Activated CD8-positive, alpha-beta memory T cell treated with anti-CD3 and anti-CD28 coated beads for 4 hours (primary cell): ENCODE measurements around the gene NAGLU.
"Not testable (repeated sequence)": the region's sequence is repeated elsewhere in the genome, so short reads cannot be mapped to it uniquely, and the experiment has no call there.

Experiments used
- DNase-seq, 2 donors: peaks; one replicate each; pipeline ENCODE4 v3.0.0-alpha.2; 2020; ENCODE audit warnings: low read depth in 2 of 2

Gene NAGLU

DNA sequence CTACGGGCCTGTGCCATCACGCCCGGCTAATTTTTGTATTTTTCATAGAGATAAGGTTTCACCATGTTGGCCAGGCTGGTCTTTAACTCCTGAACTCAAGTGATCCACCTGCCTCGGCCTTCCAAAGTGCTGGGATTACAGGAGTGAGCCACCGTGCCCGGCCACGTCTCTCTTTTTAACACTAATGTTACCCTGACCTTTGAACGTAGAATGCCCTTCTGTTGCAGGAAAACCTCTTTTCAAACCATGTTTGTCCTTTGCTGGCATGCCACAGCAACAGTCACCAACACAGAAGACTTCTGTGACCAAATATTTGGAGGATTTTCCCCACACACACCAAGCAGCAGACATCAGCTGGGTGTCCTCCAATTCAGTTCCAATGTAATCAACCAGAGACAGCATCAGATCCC lies 8.8 kb downstream of the NAGLU start:
- no peak for DNase-seq

DNA sequence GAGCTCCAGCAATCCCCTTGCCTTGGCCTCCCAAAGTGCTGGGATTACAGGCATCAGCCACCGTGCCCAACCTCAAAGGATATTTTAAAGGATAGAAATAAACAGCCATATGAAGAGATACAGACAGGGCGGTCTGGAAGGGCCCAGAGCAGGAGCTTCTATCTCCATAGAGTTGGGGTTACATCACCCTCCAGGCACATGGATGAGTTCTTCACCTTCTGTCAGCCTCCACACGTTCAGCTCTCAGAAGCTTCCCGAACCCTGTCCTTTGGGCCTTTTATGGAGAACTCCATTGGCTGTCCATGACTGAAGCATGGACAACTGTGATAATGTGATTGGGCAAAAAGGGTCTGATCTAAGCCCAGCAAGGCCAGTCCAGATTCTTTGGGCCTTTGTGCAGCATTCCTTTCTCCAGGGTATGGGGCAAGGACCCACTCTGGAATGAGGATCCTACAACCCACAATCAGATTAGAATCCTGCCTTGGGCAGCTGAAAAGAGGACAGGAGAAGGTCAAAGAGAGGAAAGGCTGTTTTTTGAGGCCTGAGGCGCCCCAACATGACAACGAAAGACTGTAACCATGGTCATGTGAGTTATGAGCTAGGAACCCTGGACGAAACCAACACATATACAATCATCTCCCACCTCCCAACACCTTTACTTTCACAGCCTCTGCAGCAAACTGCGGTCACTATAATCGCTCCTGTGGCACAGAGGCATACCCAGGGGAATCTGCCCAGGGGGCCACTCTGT lies 9.9 kb downstream of the NAGLU start:
- not testable (repeated sequence) for DNase-seq

DNA sequence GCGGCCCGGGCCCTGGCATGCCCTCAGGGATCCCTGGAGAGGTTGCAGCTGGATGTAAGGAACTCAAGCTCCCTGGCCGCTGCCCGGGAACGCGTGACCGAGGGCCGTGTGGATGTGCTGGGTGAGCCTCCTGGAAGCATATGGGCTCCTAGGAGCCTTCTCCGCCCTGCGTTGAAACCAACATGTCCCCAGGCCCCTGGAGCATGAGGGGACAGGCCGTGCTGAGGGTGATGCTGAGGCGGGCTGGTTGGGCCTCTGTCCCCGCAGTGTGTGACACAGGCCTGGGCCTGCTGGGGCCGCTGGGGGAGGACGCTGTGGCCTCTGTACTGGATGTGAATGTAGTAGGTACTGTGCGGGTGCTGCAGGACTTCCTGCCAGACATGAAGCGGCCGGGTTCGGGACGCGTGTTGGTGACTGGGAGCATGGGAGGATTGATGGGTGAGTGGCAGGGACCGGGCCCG lies 11.0 kb downstream of the NAGLU start:
- DNase-seq, result no peak

DNA sequence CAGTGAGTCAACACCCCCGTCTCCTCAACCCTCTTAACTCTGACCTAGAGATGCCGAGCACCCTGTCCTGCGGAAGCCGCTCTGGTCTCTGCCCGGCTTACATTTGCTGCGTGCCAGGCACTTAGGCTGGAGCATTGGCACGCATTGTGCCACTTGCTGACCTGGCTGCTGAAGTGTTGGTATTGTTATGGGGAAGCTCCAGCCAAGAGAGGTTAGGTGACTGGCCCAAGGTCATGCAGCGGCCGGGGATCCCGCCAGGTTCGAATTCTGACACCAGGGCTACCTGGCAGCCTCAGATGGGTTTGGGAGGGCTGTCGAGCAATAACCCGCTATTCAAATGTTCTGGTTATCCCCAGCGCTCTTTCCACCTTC lies 11.6 kb downstream of the NAGLU start:
- no peak for DNase-seq

DNA sequence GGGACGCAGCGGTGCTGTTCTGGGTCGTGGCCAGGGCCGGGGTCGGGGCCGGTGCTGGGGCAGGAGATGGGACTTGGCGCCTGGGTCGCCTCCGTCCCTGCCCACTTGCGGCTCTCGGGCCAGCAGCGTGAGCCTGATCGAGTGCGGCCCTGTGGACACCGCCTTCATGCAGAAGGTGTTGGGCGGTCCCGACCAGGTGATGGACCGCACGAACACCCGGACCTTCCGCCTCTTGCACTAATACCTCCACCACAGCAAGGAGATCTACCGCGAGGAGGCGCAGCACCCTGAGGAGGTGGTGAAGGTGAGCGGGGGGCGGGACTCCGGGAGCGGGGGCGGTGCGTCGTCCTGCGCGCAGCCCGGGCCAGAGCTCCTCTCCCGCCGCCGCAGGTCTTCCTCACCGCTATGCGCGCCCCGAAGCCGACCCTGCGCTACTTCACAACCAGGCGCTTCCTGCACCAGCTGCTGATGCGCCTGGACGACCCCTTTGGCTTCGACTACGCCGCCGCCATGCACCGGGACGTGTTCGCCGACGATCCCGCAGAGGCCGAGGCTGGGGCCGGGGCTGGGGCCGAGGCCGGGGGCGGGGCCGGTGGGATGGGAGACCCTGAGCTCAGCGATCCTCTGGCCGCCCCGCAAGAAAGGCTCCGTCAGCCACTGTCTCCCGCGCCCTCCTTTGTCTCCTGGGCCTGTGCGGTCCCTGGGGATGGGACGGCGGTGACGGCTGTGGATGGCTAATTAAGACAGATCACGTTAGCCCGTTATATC lies 12.2 kb downstream of the NAGLU start:
- peak; percentile 54 to 63 for DNase-seq

DNA sequence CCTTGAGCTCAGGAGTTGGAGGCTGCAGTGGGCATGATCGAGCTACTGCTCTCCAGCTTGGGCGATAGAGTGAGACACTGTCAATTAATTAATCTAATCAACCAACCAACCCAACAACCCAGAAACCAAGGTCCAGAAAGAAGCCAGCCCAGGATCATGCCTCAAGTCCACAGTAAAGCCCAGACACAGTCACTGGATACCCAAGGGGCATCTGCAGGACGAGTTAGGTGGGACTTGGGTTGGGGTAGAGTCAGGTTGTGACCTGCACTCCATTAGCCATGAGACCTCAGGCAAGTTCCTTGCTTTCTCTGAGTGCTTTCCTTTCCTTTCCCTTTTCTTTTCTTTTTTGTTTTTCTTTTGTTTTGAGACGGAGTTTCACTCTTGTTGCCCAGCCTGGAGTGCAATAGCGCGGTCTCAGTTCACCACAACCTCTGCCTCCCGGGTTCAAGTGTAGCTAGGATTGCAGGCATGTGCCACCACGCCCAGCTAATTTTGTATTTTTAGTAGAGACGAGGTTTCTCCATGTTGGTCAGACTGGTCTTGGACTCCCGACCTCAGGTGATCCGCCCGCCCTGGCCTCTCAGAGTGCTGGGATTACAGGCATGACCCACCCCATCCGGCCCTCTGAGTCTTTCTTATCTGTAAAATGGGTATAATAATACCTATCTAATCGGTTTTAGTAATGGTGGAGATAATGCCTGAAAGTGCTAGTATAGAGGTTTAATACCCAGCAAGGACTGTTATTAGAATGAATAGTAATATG lies 13.1 kb downstream of the NAGLU start:
- DNase-seq, result no peak

DNA sequence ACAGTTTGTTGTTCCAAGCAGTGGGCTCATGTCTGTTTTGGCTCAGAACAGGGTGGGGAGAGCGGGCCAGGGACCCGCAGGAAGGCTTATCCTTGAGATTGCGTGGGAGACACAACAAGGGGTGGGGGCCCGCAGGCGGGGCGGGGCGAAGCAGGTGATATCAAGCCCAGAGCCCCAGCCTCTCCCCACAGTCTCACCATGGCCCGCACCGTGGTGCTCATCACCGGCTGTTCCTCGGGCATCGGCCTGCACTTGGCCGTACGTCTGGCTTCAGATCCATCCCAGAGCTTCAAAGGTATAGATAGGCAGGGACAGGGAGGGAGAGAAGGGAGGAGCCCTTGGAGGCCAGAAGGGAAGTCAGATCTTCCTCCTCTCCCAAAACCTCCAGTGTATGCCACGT lies 16.7 kb downstream of the NAGLU start, which contains the start of gene HSD17B1:
Gene HSD17B1 (plus strand): TSS at position 188 of the 400 bp plus-strand sequence. CDS start 11 bp downstream, at position 199.
- not testable (repeated sequence) for DNase-seq

DNA sequence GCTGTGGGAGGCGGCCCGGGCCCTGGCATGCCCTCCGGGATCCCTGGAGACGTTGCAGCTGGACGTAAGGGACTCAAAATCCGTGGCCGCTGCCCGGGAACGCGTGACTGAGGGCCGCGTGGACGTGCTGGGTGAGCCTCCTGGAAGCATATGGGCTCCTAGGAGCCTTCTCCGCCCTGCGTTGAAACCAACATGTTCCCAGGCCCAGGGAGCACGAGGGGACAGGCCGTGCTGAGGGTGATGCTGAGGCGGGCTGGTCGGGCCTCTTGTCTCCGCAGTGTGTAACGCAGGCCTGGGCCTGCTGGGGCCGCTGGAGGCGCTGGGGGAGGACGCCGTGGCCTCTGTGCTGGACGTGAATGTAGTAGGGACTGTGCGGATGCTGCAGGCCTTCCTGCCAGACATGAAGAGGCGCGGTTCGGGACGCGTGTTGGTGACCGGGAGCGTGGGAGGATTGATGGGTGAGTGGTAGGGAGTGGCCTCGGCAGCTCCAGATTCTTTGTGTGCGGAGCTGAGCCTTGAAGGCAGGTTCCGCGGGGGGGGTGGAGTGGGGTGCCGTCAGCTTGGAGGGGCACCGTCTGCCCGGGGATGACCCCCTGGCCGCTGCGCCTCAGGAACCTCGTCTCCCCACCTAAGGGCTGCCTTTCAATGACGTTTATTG lies 17.2 kb downstream of the NAGLU start:
- no peak for DNase-seq

DNA sequence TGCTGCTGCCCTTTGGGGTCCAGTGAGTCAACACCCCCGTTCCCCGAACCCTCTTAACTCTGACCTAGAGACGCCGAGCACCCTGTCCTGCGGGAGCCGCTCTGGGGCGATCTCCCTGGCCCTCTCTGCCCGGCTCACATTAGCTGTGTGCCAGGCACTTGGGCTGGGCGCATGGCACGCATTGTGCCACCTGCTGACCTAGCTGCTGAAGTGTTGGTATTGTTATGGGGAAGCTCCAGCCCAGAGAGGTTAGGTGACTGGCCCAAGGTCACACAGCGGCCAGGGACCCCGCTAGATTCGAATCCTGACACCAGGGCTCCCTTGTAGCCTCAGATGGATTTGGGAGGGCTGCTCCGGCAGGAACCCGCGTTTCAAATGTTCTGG lies 17.8 kb downstream of the NAGLU start:
- no peak for DNase-seq

DNA sequence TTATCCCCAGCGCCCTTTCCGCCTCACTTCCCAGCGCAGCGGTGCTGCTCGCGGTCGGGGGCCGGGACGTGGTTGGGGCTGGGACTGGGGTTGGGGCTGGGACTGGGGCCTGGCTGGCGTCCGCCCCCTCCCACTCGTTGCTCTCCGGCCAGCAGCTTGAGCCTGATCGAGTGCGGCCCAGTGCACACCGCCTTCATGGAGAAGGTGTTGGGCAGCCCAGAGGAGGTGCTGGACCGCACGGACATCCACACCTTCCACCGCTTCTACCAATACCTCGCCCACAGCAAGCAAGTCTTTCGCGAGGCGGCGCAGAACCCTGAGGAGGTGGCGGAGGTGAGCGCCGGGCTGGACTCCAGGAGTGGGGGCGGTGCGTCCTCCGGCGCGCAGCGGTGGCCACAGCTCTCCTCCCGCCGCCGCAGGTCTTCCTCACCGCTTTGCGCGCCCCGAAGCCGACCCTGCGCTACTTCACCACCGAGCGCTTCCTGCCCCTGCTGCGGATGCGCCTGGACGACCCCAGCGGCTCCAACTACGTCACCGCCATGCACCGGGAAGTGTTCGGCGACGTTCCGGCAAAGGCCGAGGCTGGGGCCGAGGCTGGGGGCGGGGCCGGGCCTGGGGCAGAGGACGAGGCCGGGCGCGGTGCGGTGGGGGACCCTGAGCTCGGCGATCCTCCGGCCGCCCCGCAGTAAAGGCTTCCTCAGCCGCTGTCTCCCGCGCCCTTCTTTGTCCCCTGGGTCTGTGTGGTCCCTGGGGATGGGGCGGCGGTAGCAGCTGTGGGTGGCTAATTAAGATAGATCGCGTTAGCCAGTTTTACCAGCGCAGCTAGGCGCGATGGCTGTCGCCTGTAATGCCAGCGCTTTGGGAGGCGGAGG lies 18.4 kb downstream of the NAGLU start:
- peak in 1 of 2 donors; percentile 47 for DNase-seq

DNA sequence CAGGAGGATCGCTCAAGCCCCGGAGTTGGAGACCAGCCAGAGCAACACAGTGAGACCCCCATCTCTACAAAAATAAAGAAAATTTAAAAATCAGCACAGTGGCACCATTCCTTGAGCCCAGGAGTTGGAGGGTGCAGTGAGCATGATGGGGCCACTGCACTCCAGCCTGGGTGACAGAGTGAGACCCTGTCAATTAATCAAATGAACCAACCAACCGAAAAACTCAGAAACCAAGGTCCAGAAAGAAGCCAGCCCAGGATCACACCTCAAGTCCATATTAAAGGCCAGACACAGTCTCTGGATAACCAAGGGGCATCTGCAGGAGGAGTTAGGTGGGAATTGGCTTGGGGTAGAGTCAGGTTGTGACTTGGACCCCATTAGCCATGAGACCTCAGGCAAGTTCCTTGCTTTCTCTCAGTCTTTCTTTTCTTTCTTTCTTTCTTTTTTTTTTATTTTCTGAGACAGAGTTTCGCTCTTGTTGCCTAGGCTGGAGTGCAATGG lies 19.1 kb downstream of the NAGLU start:
- no peak for DNase-seq

DNA sequence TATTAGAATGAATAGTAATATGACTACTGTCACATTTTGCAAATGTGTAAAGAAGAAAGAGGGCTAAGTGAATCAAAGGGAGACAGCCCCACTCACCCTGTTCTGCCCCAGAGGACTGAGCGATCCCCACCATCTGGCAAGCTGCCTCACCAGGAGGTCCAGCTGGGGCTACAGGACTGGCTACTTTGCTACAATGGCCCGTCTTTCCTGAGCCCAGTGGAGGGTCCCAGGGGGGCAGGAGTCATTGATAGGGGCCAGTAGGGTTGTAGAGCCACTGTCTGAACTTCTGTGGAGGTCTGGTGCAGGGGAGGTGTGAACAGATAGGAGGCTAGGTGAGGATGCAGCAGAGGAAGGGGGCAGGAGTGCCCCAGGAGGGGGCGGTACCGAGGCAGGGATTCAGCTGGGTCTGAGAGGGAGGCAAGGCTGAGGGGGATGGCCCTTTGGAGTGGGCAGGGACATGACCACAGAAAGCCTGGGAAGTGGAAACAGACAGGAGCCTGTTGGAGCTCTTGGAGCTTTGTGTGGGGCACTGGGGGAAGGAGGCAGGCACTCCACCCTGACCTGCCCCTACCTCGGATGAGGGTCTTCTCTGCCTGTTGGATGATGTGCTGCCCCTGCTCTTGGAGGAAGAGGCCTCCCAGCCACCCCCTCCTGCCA lies 20.0 kb downstream of the NAGLU start:
- not testable (repeated sequence) for DNase-seq

DNA sequence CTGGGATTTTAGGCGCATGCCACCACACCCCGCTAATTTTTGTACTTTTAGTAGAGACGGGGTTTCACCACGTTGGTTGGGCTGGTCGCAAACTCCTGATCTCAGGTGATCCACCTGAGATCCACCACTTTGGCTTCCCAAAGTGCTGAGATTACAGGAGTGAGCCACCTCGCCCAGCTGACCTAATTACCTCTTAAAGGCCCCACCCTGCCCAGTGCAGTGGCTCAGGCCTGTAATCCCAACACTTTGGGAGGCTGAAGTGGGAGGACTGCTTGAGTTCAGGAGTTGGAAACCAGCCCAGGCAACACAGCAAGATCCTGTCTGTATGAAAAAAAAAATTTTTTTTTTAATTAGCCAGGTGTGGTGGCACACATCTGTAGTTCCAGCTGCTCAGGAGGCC lies 23.0 kb downstream of the NAGLU start:
- DNase-seq, result no peak

DNA sequence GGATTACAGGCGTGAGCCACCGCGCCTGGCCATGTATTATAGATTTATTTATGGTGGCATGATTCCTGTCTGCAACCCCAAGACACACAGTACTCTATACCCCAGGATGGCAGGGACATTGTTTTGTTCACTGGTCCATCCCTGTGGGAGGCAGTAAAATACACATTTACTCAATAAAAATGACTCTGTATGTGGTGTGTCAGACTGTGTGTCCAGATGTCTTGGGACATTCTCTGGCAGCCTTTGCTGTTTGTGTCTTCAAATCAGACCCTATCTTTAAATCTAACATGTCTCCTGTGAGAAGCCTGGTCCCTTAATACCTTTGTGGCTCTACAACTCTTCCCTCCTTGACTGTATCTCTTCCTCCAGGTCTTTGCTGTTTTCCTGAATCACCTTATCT lies 24.2 kb downstream of the NAGLU start:
- DNase-seq, result no peak

DNA sequence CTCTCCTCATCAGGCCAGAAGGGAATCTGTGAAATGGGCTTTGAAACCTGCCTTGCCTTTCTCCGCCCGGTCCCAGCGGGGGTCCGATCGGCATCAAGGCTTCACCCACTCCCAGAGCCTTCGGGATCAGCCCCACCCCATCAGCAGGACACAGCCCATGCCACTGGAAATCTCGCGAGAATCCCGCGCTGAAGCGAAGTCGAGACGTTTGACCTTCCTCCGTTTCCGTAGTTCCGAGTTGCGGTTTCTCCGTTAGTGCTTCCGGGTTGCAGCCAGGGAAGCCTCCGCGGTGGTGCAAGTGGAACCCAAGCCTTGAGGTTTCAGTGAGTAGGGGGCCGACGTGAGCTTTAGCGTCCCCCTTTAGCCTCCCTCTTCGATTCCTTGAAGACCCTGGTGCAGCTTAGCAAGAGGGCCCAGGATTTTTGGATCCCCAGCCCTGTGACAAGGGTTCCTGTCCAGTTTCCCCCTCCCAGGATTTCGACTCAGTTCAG lies 25.9 kb downstream of the NAGLU start, which contains the start of gene COASY:
Gene COASY (plus strand): TSS at position 252 of the 491 bp plus-strand sequence. CDS start 475 bp downstream, outside the sequence.
- DNase-seq, result peak; percentile 85 to 88

DNA sequence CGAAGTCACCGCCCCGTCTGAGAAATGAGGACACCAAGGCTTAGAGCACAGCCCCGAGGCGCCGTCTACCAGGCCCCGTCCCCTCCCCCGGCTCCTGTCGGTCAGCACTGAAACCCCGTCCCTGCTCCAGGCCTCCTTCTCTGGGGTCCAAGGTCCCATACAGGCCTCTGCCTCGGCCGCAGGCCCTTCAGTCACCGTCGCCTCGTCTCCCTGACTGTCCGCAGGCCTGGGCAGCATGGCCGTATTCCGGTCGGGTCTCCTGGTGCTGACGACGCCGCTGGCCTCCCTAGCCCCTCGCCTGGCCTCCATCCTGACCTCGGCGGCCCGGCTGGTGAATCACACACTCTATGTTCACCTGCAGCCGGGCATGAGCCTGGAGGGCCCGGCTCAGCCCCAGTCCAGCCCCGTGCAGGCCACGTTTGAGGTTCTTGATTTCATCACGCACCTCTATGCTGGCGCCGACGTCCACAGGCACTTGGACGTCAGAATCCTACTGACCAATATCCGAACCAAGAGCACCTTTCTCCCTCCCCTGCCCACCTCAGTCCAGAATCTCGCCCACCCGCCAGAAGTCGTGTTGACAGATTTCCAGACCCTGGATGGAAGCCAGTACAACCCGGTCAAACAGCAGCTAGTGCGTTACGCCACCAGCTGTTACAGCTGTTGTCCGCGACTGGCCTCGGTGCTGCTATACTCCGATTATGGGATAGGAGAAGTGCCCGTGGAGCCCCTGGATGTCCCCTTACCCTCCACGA lies 26.5 kb downstream of the NAGLU start:
- DNase-seq, result no peak

DNA sequence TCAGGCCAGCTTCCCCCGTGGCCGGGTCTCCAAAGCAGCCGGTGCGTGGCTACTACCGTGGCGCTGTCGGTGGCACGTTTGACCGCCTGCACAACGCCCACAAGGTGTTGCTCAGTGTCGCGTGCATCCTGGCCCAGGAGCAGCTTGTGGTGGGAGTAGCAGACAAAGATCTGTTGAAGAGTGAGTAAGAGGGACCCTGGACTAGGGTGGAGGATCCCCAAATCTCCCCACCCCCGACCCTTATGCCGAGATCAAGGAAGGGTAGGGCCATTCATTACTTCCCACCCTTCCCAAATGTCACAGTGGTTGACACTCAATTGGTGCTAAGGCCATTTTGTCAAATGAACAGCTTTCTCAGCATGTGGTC lies 27.1 kb downstream of the NAGLU start:
- no peak for DNase-seq

DNA sequence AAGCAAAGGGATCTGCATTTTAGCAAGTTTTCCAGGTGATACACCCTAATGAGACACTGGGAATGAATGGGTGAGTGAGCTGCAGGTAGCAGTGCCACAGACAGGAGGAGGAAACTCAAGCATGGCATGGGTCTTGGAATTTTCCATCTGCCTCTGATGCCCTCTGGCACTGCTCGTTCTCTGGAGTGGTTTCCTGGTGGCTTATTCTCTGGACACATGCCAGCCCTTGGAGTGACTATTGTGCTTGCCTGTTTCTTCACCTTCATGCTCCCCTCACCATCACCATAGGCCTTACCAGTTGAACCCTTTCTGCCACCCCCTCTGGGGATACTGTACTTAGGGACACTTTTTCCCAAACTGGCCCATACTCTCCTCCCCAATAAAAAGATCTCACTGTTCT lies 27.5 kb downstream of the NAGLU start:
- DNase-seq, result no peak

DNA sequence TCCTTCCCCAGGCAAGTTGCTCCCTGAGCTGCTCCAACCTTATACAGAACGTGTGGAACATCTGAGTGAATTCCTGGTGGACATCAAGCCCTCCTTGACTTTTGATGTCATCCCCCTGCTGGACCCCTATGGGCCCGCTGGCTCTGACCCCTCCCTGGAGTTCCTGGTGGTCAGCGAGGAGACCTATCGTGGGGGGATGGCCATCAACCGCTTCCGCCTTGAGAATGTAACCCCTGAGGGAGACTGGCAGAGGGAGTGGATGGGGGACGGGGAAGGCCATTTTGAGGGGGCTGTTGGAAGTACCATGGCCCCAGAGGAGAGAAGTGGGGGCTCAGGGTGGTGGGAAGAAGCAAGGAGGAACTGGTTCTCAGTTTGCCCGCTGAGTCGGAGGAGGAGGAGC lies 27.9 kb downstream of the NAGLU start:
- DNase-seq, result no peak
